Measurements from ENCODE around the gene RPGR. TPM values are rescaled to one million over a fixed set of nuclear protein-coding genes. Genes with fewer than 3 reads are reported as not detected.

Gene RPGR
- total and polyA plus RNA-seq, 12 donors, result 3.6 to 22.0 (median 7.5) TPM

- H3K9me3 ChIP-seq (replicated peaks in 1 of 3), result no peaks in the 10 kb centered on the region
- intact Hi-C loops (cut with DNase I), result no loop called here
- peaks cover 33% of the 10 kb centered on the region for H3K27me3 ChIP-seq
- H3K4me1 ChIP-seq (replicated peaks in 1 of 2), result no peaks in the 10 kb centered on the region
- no peaks in the 10 kb centered on the region for H3K36me3 ChIP-seq (replicated peaks in 1 of 2)
- WGBS, 4 donors, result 20 to 81% (median 71%) methylated on average over 2 of the region's 2 CpGs
- TF ChIP-seq POLR2A (IDR thresholded peaks at IDR 0.05), result no peak
- TF ChIP-seq, protein P1, sequence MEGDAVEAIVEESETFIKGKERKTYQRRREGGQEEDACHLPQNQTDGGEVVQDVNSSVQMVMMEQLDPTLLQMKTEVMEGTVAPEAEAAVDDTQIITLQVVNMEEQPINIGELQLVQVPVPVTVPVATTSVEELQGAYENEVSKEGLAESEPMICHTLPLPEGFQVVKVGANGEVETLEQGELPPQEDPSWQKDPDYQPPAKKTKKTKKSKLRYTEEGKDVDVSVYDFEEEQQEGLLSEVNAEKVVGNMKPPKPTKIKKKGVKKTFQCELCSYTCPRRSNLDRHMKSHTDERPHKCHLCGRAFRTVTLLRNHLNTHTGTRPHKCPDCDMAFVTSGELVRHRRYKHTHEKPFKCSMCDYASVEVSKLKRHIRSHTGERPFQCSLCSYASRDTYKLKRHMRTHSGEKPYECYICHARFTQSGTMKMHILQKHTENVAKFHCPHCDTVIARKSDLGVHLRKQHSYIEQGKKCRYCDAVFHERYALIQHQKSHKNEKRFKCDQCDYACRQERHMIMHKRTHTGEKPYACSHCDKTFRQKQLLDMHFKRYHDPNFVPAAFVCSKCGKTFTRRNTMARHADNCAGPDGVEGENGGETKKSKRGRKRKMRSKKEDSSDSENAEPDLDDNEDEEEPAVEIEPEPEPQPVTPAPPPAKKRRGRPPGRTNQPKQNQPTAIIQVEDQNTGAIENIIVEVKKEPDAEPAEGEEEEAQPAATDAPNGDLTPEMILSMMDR (IDR thresholded peaks at IDR 0.05), result no peak
- no peak overlapping the region for H3K4me3 ChIP-seq
- peak in 1 of 7 donors; percentile 5 for DNase-seq
- no peak overlapping the region for H3K27ac ChIP-seq
Observed at GRCh38 chrX:38347136-38347535, 19.8 kb upstream of the RPGR start.

- no peak for TF ChIP-seq POLR2A (IDR thresholded peaks at IDR 0.05)
- TF ChIP-seq, protein P1 (IDR thresholded peaks at IDR 0.05), result no peak
- no peak overlapping the region for H3K27ac ChIP-seq
- H3K4me1 ChIP-seq (replicated peaks in 1 of 2), result no peaks in the 10 kb centered on the region
- WGBS, 4 donors, result 32 to 87% (median 65%) methylated on average over 4 to 5 of the region's 5 CpGs
- no peak for DNase-seq
- H3K4me3 ChIP-seq, result no peak overlapping the region
- H3K27me3 ChIP-seq, result peaks cover 30% of the 10 kb centered on the region
- no peaks in the 10 kb centered on the region for H3K36me3 ChIP-seq (replicated peaks in 1 of 2)
- intact Hi-C loops (cut with DNase I), result no loop called here
- no peaks in the 10 kb centered on the region for H3K9me3 ChIP-seq (replicated peaks in 1 of 3)
Observed at GRCh38 chrX:38346150-38346549, 18.8 kb upstream of the RPGR start.

GRCh38 chrX:38342853-38343778, 15.8 kb upstream of the RPGR start:
- TF ChIP-seq, protein P1 (IDR thresholded peaks at IDR 0.05), result no peak
- DNase-seq, result no peak
- Histone ChIP-seq H3K4me1 (replicated peaks in 1 of 2) (no peaks in the 10 kb centered on the region), H3K27ac (no peak overlapping the region), H3K27me3 (peaks cover 14% of the 10 kb centered on the region), H3K36me3 (replicated peaks in 1 of 2) (no peaks in the 10 kb centered on the region), H3K9me3 (replicated peaks in 1 of 3) (no peaks in the 10 kb centered on the region), H3K4me3 (no peak overlapping the region)
- 49 to 83% (median 63%) methylated on average over 2 of the region's 2 CpGs for WGBS, 4 donors
- intact Hi-C loops (cut with DNase I), result no loop called here

DNA sequence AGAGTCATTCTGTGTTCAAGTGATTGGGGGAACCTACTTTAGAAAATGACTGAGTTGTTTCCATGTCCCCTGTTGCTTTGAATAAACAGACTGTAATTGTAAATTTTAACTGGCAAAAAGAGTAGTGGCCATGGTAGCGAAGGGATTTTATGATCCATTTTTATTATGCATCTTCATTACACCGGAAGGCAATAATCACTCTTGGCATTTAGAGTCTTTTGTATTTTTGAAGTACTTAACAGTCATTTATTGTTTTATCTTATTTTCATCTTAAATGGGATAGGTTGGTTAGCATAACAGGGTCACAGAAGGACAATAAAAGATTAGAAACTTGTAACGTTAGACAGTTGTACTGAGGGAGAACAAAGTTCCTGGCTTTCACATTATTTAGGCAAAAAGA, 14.1 kb upstream of the RPGR start:
- H3K36me3 ChIP-seq (replicated peaks in 1 of 2), result no peaks in the 10 kb centered on the region
- no peaks in the 10 kb centered on the region for H3K4me1 ChIP-seq (replicated peaks in 1 of 2)
- 71 to 84% (median 80%) methylated on average over 3 of the region's 3 CpGs for WGBS, 4 donors
- DNase-seq, result no peak
- TF ChIP-seq, protein P1 (IDR thresholded peaks at IDR 0.05), result no peak
- no peak for TF ChIP-seq POLR2A (IDR thresholded peaks at IDR 0.05)
- no peaks in the 10 kb centered on the region for H3K9me3 ChIP-seq (replicated peaks in 1 of 3)
- peaks cover 14% of the 10 kb centered on the region for H3K27me3 ChIP-seq
- intact Hi-C loops (cut with DNase I), result no loop called here
- H3K27ac ChIP-seq, result no peak overlapping the region
- H3K4me3 ChIP-seq, result no peak overlapping the region

All from adrenal gland (tissue), 12 donors.